Endothelial cell of umbilical vein (primary cell): Measurements from ENCODE around the gene ZNF667.

Experiments
- EZH2 ChIP-seq: IDR thresholded peaks from 2 replicates; pipeline ENCODE4 v1.6.1; 2012; ENCODE audit warnings: borderline replicate concordance, low read depth, mild to moderate bottlenecking, moderate library complexity, low read length, inconsistent platforms; ENCODE audit not compliant: severe bottlenecking
- POLR2A ChIP-seq: IDR thresholded peaks from 2 replicates; pipeline ENCODE4 v1.6.1; 2012; ENCODE audit warnings: low read depth, mild to moderate bottlenecking, control low read depth, low read length
- TF ChIP-seq, protein P1 (sequence below), 2 donors: IDR thresholded peaks; 1 replicate in 1 of 2; 2 replicates in 1 of 2; pipeline ENCODE4 v1.5.1; 2011; ENCODE audit warnings: low read length in 2 of 2, mild to moderate bottlenecking in 2 of 2, moderate library complexity in 2 of 2, control low read depth in 1 of 2, inconsistent platforms in 1 of 2, low read depth in 1 of 2; ENCODE audit not compliant: insufficient read depth in 1 of 2; ENCODE audit errors: extremely low read depth in 1 of 2

DNA sequence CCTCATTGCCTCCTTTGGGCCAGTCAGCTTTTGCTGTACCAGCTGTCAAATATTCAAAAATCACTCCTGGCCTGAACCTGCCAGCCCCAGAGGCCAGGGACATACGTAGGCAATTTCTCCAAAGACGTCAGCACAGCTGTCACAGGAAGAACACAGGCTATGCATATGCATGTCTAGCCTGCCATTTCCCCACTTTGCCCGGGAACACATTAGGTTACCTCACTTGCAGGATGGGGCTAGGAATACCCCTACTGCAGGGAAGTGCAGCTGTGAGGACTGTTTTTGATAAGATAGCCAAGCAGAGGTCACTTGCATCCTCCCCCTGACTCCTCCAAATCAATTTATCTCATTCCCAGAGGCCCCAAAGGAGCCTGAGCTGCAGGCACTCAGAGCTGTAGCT is 2.8 kb downstream of the ZNF667 start:
- TF ChIP-seq, protein P1, sequence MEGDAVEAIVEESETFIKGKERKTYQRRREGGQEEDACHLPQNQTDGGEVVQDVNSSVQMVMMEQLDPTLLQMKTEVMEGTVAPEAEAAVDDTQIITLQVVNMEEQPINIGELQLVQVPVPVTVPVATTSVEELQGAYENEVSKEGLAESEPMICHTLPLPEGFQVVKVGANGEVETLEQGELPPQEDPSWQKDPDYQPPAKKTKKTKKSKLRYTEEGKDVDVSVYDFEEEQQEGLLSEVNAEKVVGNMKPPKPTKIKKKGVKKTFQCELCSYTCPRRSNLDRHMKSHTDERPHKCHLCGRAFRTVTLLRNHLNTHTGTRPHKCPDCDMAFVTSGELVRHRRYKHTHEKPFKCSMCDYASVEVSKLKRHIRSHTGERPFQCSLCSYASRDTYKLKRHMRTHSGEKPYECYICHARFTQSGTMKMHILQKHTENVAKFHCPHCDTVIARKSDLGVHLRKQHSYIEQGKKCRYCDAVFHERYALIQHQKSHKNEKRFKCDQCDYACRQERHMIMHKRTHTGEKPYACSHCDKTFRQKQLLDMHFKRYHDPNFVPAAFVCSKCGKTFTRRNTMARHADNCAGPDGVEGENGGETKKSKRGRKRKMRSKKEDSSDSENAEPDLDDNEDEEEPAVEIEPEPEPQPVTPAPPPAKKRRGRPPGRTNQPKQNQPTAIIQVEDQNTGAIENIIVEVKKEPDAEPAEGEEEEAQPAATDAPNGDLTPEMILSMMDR (IDR thresholded peaks at IDR 0.05; ENCODE audit: extremely low read depth in 1 of 2, insufficient read depth in 1 of 2, low read depth in 1 of 2, low read length in 2 of 2), result no peak
- no peak for TF ChIP-seq EZH2
- TF ChIP-seq POLR2A, result no peak
